NCI-H2171 treated with DMSO at 0.1 percent for 48 hours (cell line): ENCODE measurements around the gene HSDL2.
A peak's percentile ranks its signal among the peaks of the same experiment; 100 is the strongest.
"Not testable (repeated sequence)": the region's sequence is repeated elsewhere in the genome, so short reads cannot be mapped to it uniquely, and the experiment has no call there.

ENCODE experiments used
- DNase-seq: peaks from one replicate; lab custom pipeline; 2025; lab: John Stamatoyannopoulos, UW

HSDL2 gene

DNA sequence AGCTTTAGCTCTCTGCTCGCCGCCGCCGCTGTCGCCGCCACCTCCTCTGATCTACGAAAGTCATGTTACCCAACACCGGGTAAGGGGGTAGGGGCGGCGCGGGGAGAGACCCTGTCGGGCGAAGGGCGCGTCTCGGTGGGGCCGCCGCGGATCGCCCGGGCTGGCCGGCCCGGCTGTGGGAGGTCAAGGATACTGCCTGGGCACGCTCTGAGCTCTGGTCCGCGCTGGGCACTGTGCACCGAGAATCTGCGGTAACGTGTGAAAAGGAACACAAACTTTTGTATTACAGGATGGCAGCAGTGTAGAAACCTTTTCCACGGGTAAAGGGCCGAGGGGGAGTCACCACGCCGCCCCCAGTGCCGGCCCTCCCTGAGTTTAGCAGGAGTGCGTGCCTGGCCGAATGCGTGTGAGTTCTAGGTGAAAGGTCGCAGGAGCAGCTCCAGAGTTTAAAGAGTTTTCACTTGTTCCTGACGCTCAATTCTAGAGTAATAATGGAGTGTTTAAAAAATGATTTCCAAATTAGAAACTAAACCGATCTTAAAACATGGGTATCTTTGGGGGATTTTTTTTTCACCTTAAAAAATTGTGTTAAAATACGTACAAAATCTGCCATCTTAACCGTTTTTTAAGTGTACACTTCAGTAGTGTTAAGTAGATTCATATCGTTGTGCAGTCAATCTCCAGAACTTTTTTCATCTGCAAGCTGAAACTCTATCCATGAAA, at the start of gene HSDL2:
Gene HSDL2, plus strand, starts transcription at position 7 of the 723 bp plus-strand sequence. Its CDS starts 56 bp downstream, at position 63.
- peak; percentile 43 for DNase-seq

- DNase-seq = no peak
These were observed 48.3 kb upstream of the HSDL2 start for GRCh38 chr9:112331674-112331952.

DNA sequence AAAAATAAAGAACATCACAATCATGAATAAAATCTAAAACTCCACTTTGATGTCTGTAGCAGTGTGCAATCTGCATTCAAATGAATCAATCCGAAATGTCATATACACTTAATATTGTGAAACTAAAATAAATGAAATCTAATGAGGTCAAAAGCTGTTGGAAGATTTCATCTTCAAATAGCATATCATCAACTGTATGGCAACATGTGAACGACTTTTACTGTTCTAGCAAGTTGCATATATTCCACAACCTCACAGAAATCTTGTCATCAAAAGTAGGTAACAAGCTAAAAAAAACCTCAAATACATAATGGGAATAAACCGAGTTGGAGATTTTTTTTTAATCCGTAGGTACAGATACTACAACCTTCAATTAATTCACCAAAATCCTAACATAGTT, 47.7 kb upstream of the HSDL2 start:
- DNase-seq = peak; percentile 51

GRCh38 chr9:112332674-112332976, 47.3 kb upstream of the HSDL2 start:
- no peak for DNase-seq

- DNase-seq = peak; percentile 72
These were observed 46.8 kb upstream of the HSDL2 start, which contains the start of gene PTBP3 for GRCh38 chr9:112332977-112333638. Gene PTBP3 (minus strand): TSS chr9:112333619. CDS start chr9:112297865, 35,754 bp downstream.

DNA sequence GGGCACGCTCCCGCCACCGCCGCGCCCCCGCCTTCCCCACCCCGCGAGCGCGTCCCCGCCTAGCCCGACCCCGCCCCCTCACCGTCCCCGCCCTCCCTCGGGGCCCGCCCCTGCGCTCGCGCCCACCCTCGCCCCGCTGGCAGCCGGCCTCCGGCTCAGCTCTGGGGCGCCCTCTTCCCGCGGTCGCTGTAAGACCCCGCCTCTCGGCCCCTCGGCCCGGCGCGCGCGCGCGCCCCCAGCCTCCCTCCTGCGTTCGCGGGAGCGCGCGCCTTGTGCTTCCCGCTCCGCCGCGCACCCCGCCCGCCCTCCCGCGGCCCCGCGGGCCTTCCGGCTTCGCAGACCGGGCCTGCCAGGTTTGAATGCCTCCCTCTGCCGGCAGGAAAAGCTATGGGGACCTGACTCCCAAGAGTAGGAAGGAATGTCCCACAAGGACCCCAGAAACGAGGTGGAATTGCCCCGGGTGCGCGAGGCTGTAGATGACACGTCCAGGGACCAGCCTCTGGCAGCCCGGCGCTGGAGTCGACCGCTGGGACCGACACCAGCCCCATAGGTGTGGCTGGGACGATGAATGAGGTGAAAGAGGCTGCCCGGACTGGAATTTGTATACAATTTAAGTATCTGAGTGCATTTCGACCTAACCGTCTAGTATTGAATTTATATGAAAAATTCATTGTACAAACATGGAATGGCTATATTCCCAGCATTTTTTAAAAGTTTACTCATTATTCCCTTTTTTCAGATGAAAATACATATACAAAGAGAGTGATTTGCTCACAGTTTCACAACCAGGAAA, 46.1 kb upstream of the HSDL2 start:
- DNase-seq = peak; percentile 92

DNA sequence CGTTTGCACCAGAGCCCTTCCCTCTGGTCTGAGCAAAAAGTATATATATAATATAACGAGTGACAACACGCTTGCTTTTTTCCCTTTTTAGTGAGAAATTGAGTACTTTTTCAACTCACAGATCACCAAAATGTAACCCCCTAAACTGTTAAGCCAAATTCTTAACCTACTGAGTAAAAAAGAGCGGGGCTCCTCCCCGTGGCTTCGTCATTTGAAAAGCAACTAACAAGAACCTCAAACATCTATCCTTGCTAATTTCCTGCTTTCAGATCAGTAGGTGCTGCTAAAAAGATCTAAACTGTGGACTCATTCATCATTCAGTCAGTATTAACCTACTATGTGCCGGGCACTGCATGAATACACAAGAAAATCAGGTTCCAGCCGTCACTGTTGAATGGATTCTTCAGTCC, 45.5 kb upstream of the HSDL2 start:
- DNase-seq = no peak

DNA sequence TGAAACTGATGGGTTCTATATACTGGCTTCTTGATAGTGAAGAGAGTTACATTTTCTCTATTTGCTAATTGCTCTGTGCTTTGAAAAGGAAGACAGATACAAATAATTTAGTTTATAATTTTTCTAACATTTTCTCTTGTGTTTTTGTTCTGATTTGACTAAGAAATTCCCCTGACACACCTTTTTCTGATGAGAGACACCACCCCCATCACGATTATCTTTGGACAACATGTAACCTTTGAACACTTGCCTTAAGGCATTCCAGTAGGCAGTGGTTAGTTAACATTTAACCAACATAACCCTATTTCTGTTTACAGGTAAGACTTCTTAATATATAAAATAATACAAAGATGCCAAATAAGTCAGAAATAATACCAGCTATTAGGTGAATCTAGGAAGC, 42.4 kb upstream of the HSDL2 start:
- no peak for DNase-seq

DNA sequence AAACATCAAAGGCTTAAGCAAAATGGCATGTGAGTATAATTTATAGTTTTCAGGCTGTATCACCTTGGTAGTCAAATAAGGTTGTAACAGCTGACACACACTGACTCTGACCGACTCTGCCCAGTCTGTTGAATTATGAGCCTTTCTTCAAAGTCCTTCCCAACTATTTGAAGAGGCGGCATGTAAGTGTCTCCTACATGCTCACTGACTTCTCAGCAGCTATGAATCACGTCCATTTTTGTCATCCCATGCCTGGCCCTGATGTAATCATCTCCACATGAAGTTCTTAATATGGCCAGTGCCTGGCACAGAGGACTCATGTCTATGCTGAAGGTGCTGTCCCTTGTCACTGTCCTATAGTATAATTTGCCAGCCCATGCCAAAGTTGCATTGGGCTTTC, 41.3 kb upstream of the HSDL2 start:
- DNase-seq = no peak

DNA sequence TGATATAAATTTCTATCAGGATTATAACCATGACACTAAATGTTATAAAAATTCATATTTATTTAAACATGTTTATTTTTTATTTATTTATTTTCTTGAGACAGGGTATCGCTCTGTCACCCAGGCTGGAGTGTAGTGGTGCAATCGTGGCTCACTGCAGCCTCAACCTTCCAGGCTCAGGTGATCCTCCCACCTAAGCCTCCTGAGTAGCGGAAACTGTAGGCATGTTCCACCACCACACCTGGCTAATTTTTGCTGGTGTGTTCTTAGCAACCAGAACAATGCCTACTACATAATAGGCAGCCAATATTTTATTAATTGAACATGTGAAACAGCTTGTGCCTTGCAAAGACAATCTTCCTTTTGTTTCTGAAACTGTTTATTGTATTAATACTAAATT, 40.0 kb upstream of the HSDL2 start:
- no peak for DNase-seq

DNA sequence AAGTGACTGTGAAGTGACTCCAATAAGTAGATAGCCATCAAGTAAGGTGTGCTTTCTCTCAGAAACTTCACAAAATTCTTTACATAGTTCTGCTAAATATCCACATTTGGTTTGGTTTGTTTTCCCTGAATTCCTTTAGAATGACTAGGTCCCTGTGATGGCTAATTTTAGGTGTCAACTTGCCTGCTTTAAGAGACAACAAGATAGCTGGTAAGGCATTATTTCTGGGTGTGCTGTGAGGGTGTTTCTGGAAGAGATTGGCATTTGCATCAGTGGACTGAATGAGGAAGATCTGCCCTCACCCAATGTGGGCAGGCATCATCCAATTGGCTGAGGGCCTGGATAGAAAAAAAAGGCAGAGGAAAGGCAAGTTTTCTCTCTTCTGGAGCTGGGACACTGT, 38.2 kb upstream of the HSDL2 start:
- DNase-seq = no peak

DNA sequence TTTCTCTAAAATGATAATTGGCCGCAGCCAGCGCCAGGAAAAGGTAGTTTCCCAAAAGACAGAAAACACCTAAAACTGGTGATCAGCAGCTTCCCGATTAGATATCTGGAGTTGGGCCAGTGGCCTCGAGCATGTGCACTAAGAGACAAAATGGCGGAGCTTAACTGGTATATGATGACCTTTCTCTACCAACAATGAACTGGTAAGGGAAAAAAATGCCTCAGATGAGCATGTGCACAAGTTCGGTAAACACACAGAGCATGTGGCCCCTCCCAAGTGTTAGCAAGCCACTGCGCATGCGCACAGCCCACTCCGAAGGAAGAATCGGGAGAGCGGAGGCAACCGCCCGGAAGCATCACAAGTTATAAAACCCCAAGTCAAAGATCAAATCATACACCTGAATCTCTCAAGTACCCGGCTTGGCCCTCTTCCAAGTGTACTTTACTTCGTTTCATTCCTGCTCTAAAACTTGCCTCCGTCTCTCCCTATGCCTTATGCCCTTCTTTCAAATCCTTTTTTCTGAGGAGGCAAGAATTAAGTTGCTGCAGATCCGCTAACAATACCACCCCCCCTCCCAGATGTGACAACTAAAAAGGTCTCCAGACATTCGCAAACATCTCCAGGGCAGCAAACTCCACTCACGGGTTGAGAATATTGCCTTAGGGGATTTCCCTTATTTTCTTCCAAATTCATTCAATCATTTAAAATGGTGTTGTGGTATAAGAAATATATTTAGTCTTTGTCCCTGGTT, 31.5 kb upstream of the HSDL2 start:
- DNase-seq = peak; percentile 80

DNA sequence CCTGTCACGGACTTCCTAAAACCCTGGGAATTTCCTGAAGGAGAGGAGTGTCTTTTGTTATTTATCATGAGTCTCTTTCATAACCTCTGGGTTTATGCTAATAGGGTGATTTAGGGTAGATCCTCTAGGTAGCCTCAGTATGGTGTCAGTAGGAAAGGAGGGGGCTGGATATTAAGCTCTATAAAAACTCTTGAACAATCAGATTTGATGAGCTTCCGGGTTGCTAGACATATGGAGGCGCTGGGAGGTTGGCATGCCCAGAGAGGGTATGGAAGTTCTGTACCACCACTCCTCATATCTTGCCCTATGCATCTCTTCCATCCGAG, 30.9 kb upstream of the HSDL2 start:
- peak; percentile 32 for DNase-seq

GRCh38 chr9:112351184-112351583, 28.7 kb upstream of the HSDL2 start:
- DNase-seq = no peak

- no peak for DNase-seq
These were observed 27.7 kb upstream of the HSDL2 start for GRCh38 chr9:112352209-112352608.

DNA sequence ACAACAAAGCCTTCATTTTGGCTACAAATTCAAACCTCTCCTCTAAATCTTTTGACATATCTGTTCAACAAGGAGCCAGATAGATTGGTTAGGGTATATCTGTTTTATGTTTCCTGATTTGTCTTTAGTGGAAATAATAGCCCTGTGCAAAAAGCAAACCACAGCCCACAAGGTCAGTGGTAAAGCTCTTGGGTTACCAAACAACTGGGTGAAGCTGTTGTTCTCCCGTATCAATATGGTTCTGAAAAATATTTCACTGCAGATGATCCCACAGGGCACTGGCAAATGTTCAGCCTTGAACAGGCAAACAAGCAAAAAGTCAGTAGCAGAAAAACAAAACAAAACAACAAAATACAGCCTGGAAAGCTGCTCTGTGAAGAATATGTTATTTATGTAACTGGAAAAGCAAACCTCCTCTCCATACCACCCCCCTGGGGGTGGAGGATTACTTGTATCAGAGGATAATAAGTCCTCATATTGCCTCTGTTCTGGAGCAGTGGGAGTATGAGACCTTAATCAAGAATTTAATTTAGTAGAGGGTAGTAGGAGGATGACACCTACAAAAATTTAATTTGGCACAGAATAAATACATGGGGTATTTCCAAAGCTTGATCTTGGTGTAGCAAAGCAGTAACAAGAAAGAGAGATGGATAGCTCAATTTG, 25.7 kb upstream of the HSDL2 start:
- DNase-seq = no peak

DNA sequence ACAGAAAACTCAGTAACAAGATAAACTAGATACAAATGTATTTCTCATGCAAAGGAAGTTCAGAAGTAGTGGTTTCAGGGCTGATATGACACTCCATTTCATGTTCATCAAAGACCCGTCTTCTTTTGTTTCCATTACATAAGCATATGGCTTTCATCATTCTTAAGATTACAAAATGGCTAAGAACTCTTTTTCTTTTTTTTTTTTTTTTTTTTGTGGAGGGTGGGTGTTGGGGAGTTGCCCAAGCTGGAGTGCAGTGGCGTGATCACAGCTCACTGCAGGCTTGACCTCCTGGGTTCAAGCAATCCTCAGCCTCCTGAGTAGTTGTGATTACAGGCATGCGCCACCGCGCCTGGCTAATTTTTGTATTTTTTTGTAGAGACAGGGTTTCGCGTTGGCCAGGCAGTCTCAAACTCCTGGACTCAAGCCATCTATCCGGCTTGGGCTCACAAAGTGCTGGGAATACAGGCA, 24.4 kb upstream of the HSDL2 start:
- no peak for DNase-seq

- DNase-seq = no peak
These were observed 19.7 kb upstream of the HSDL2 start for GRCh38 chr9:112360047-112360804.

DNA sequence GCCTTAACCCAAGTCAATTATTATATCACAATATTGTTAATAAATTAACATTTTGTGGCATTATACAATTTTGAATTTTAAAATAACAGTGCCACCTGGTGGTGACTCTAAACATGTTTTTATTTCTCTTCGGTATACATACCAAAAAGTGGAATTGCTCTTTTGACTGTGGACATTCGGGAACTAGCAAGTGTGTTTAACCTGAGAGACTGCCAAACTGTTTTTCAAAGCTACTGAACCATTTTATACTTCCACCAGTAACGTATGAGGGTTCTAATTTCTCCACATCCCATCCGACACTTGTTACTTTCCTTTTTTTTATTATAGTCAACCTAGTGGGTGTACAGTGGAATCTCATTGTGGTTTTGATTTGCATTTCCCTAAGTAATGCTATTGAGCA, 18.3 kb upstream of the HSDL2 start:
- peak; percentile 36 for DNase-seq

GRCh38 chr9:112364761-112365160, 15.1 kb upstream of the HSDL2 start:
- DNase-seq = no peak

- not testable (repeated sequence) for DNase-seq
These were observed 14.7 kb upstream of the HSDL2 start for GRCh38 chr9:112365257-112365656.
